Measurements from ENCODE around the gene ANKRD37. TPM values are rescaled to one million over a fixed set of nuclear protein-coding genes. Genes with fewer than 3 reads are reported as not detected.

ANKRD37 gene
- total RNA-seq, 1 donor from 2014 or later = 36.3 TPM

DNA sequence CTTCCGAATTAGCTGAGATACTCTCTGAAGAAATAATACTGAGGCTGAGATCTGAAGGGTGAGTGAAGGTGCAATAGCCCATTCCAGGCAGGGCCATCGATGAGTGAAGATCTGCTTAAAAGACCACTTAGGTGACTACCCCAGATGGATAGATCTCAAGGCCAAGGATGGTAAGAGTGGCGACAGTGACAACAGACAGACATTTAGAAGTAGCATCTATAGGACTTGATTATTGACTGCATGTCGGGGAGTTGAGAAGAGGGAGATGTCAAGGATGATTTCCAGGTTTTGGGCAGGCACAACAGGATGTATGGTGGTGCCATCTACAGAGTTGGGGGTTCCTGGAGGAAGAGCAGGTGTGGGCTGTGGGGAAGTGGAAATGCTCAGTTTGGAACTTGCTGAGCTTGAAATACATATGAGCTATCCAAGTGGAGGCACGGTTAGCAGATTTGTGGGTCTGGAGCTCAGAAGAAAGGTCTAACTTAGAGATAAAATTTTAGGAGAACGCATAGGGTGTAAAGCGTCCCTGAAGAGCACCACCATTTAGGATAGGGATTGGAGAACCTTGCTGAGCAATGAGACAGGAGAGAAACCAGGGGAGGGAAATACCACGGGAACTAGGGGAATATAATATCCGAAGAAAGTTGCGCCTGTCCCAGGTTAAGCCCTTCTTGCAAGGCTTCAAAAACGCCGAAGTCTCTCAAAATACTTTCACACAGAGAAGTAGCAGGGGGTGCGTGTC, 28.4 kb downstream of the ANKRD37 start:
- peak; percentile 9 for ATAC-seq

- ATAC-seq = peak; percentile 97
Measured at GRCh38 chr4:185425647-185426352, 29.2 kb downstream of the ANKRD37 start, which contains the start of gene UFSP2. TSS of gene UFSP2 (minus strand) at chr4:185425964. CDS start at chr4:185425868, 96 bp downstream.

DNA sequence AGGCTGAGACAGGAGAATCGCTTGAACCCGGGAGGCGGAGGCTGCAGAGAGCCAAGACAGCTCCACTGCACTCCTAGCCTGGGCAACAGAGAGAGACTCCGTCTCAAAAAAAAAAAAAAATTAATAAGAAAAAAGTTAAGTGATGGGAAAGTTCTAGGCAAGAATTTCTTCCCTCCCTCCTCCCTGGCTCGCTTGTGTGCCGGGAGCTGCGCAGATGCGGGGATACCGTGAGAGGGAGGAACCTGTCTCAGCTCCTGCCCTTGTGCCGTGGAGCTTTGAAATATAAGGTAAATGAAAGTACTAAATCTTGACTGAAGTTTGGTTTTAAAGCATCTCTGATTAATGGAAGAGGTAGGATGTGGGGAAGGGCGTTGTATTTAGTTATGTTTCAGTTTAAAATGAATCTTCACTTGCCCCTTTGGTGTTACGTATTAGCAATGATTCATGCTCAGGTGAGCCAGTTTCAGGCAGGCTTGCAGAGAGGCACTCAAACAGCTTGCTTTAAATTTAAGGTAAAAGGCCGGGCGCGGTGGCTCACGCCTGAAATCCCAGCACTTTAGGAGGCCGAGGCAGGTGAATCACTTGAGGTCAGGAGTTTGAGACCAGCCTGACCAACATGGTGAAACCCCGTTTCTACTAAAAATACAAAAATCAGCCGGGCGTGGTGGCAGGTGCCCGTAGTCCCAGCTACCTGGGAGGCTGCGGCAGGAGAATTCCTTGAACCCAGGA, 30.5 kb downstream of the ANKRD37 start:
- ATAC-seq = no peak

DNA sequence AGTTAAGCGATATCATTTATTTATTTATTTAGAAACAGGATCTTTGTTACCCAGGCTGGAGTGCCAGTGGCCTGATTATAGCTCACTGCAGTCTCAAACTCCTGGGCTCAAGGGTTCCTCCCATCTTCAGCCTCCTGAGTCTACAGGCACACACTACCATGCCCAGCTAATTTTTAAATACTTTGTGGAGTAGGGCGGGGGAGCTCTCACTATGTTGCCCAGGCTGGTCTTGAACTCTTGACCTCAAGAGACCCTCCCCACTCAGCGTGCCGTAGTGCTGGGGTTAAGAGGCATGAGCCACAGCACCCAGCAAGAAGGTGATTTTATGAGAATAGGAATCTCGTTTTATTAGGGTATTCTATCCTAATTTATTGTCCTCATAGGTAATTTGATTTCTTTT, 33.0 kb downstream of the ANKRD37 start:
- no peak for ATAC-seq

DNA sequence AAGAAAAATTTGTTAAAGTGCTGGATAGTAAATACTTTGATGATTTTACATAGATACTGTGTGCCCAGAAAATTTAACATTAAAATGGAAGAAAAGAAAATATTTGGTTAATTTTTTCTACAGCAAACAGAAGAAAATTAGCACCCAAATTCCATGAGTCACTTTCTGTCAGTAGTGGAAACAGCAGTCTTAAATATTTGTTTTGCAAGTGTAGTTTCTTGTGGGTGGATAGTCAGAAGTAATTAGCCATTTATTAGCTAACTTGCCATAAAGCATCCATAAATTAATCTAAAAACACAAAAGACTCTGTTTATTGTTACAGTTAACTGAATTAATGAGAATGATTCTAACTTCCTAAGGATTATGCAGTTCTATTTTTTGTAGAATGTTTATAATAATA, 38.8 kb downstream of the ANKRD37 start:
- ATAC-seq = no peak

- ATAC-seq = no peak
Measured at GRCh38 chr4:185437809-185438208, 41.2 kb downstream of the ANKRD37 start.

GRCh38 chr4:185441479-185441878, 44.8 kb downstream of the ANKRD37 start:
- no peak for ATAC-seq

DNA sequence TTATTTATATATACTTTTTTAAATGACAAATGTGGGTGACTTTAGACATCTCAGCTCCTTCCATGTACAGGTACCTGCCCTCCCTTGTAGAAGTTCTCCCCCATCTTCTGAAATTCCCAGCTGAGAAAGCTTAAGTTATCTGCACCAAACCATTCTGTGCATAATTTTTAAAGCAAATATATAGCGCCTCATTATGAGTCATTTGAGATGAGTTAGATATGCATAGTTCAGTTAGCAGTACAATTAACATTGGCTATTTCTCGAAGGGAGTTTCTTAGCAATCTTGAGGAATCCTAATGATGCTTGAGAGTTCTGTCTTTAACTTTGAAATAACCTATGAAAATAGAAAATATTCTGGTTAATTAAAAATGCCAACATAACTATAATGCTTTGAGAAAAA, 48.6 kb downstream of the ANKRD37 start:
- no peak for ATAC-seq

Other genes with a start within 250 kb of the ANKRD37 start
- 23.7 TPM for gene CFAP97, start 192.8 kb upstream of the ANKRD37 start, total RNA-seq
- 7.4 TPM for gene SNX25, start 187.2 kb upstream of the ANKRD37 start, total RNA-seq
- 0.60 TPM for gene LRP2BP, start 917 bp upstream of the ANKRD37 start, total RNA-seq
- 28.3 TPM for gene UFSP2, start 29.1 kb downstream of the ANKRD37 start, total RNA-seq
- 0.20 TPM for gene CCDC110, start 74.9 kb downstream of the ANKRD37 start, total RNA-seq
- gene PDLIM3, start 138.7 kb downstream of the ANKRD37 start, total RNA-seq = 6.4 TPM

Measured in esophagus mucosa (tissue), 1 donor.